Testis (tissue), 3 donors: Measurements from ENCODE around the gene GLI3. TPM values are rescaled to one million over a fixed set of nuclear protein-coding genes. Genes with fewer than 3 reads are reported as not detected.
A peak's percentile ranks its signal among the peaks of the same experiment; 100 is the strongest.

Experiments
- DNase-seq: peaks from one replicate; pipeline ENCODE4 v3.0.0-alpha.2; 2019
- H3K27ac ChIP-seq, 2 donors: fragments of 200-600 bp; sonication (generic); one replicate each; pipeline ENCODE4 v1.5.1; 2019
- H3K27me3 ChIP-seq: fragments of 200-600 bp; sonication (generic); one replicate; pipeline ENCODE4 v1.5.1; 2019
- H3K36me3 ChIP-seq: fragments of 200-600 bp; sonication (generic); one replicate; pipeline ENCODE4 v1.5.1; 2017; ENCODE audit warnings: low read depth; ENCODE audit errors: missing control alignments
- H3K4me1 ChIP-seq: fragments of 200-600 bp; sonication (generic); one replicate; pipeline ENCODE4 v1.5.1; 2019
- H3K4me3 ChIP-seq, 2 donors: fragments of 200-600 bp; sonication (generic); one replicate each; pipeline ENCODE4 v1.5.1; 2017 to 2019
- H3K9me3 ChIP-seq: fragments of 200-600 bp; sonication (generic); one replicate; pipeline ENCODE4 v1.5.1; 2017
- CTCF ChIP-seq, 3 experiments: fragments of 450-650 bp in 2 of 3; fragments of 200-600 bp in 1 of 3; sonication (generic) in 1 of 3; IDR thresholded peaks; one replicate each; pipeline ENCODE4 v1.5.1; 2016 to 2019; ENCODE audit warnings: antibody characterized with exemption in 3 of 3, mild to moderate bottlenecking in 2 of 3, moderate library complexity in 1 of 3
- POLR2A ChIP-seq: fragments of 450-650 bp; IDR thresholded peaks from one replicate; pipeline ENCODE4 v1.6.1; 2017; ENCODE audit warnings: antibody characterized with exemption, mild to moderate bottlenecking, moderate library complexity
- WGBS, 2 donors: methylation state at CpG; one replicate each; pipeline ENCODE4 v1.1.5; 2018; 5-methylcytosine and 5-hydroxymethylcytosine counted together
- intact Hi-C: fragments of 100-400 bp; cut with DNase I; formaldehyde crosslinking; loops from one replicate; pipeline ENCODE4 v1.15.1; 2023; ENCODE audit warnings: low total_unique reads
- polyA plus RNA-seq: library from polyadenylated mRNA; stranded (reverse); fragments of 350-450 nt; fragmentation: Illumina TruSeq; extraction: RNeasy Lipid Tissue Mini Kit (QIAGEN cat#74804); gene quantifications from one replicate; pipeline ENCODE4 v1.2.3, GENCODE V29; 2014; ENCODE audit warnings: low read depth, low replicate concordance; ENCODE audit not compliant: insufficient read depth
- total RNA-seq, 2 donors: library from RNA; depleted of rRNA; stranded (reverse); fragments of >200 nt; gene quantifications; one replicate each; pipeline ENCODE4 v1.2.3, GENCODE V29; 2016

Gene GLI3
- total and polyA plus RNA-seq, 3 donors from 2014 or later = 3.8 to 7.3 (median 5.0) TPM

DNA sequence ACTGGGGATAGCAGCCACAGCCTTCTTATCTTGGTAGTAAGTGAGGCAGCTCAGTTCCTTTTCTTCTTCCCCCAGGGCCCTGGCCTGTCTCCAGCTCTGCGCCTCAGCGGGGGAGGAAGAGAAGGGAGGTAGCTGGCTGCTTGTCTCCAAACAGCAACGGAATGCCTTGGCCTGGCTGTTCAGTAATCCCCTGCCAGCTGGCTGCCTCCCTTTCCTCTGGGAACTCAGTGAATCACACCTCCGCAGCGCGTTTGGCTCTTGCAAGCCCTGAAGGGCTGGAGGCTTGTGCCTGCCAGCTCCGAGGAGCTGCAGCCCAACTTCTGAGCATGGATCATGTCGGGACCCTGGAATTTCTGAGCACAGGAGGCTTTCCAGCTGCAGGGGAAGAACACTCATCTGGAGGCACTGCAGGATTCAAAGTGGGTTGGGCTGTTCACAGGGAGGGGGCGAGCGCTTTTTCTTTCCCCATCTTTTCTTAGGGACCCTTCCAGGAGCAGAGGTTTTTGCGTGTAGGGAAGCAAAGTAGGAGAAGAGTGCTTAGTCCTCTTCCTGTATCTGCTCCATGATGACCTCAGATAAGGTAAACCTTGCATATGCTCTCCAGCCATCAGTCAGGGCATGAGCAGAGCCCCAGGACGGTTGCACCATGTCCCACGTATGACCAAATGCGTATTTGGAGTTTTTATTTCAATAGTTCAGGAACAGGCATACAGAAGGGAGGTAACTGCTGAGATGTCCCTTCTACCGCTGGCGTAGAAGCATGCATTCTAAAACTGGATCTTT, 280.9 kb downstream of the GLI3 start:
- intact Hi-C loops = no loop called here
- no peaks in the 10 kb centered on the region for H3K9me3 ChIP-seq
- no peak overlapping the region for H3K4me3 ChIP-seq
- H3K36me3 ChIP-seq = no peaks in the 10 kb centered on the region
- 13 to 22% methylated on average over 14 to 16 of the region's 16 CpGs for WGBS, 2 donors
- H3K4me1 ChIP-seq = peaks cover 24% of the 10 kb centered on the region
- DNase-seq = peak; percentile 98
- no peak for TF ChIP-seq POLR2A
- no peak for TF ChIP-seq CTCF (IDR thresholded peaks at IDR 0.05)
- H3K27ac ChIP-seq = no peak overlapping the region
- H3K27me3 ChIP-seq = no peaks in the 10 kb centered on the region

DNA sequence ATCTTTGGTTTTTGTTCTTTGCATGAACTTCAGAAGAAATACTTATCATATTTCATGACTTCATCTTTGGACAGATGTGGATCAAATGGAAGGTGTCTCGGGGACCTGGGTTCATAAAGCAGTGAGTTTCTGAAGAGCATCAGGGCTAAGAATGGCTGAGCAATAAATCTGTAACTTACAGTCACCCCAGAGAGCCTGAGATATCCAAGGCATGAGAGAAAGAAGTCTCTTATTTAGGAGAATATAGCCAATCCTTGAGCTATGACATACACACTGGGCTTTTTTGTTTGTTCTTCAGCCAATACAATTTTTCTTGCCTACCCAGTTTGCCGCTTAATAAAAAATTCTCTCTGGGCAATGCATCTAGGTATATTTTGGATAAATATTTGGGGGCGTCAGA, 281.6 kb downstream of the GLI3 start:
- intact Hi-C loops = no loop called here
- no peak overlapping the region for H3K4me3 ChIP-seq

DNA sequence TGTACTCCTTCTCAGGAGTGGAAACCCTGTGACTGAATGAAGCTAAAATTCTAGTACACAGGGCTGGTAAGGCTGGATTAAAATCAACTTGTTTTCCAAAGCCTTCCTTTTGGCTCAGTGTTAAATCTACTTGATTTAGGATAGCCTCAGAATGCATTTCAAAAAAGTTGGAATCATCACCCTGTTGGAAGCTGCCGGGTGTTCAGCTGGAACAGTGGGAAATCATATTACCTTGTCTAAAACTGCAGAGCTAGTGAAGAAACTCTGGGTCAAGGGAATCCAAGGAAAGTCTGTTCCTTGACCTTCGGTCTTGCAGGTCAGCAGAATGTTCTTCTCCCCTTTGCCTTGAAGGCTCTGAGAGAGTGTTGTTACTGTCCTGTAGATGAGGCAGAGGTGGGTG, 282.0 kb downstream of the GLI3 start:
- Histone ChIP-seq H3K27ac (no peak overlapping the region), H3K4me3 (no peak overlapping the region), H3K27me3 (no peaks in the 10 kb centered on the region), H3K36me3 (no peaks in the 10 kb centered on the region), H3K4me1 (peaks cover 24% of the 10 kb centered on the region), H3K9me3 (no peaks in the 10 kb centered on the region)
- WGBS, 2 donors = 33 to 43% methylated on average over 2 of the region's 2 CpGs
- no peak for DNase-seq
- TF ChIP-seq POLR2A (no peak), CTCF (IDR thresholded peaks at IDR 0.05) (no peak)
- intact Hi-C loops = no loop called here

More for the DNA sequence above, 281.6 kb downstream of the GLI3 start:
- Histone ChIP-seq H3K9me3 (no peaks in the 10 kb centered on the region), H3K4me1 (peaks cover 24% of the 10 kb centered on the region), H3K36me3 (no peaks in the 10 kb centered on the region), H3K27me3 (no peaks in the 10 kb centered on the region), H3K27ac (no peak overlapping the region)
- DNase-seq = no peak
- no peak for TF ChIP-seq POLR2A
- no peak for TF ChIP-seq CTCF (IDR thresholded peaks at IDR 0.05)
- WGBS, 2 donors = 22 to 28% methylated on average over 3 of the region's 3 CpGs

DNA sequence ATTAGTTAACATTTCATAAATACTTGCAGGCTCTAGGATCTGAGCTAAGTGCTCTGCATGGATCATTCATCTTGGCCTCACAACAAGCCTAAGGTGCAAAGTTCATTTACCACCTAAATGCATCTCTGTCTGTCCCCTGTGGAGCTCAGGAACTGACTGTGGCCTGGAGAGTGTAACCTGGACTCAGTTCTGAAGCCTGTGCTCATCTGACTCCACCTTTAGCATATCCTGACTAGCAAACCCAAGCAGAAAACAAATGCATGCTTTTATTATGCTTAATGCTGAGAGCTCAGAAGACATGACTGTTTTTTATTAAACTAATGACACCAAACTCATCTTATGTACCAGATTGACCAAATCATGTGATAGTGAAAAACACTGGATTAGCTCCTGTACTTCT, 288.5 kb downstream of the GLI3 start:
- H3K27me3 ChIP-seq = no peaks in the 10 kb centered on the region
- H3K36me3 ChIP-seq = no peaks in the 10 kb centered on the region
- intact Hi-C loops = no loop called here
- TF ChIP-seq POLR2A = no peak
- no peak for TF ChIP-seq CTCF (IDR thresholded peaks at IDR 0.05)
- H3K4me1 ChIP-seq = peaks cover 7% of the 10 kb centered on the region
- no peak overlapping the region for H3K27ac ChIP-seq
- no peak for DNase-seq
- H3K9me3 ChIP-seq = no peaks in the 10 kb centered on the region
- H3K4me3 ChIP-seq = no peak overlapping the region

GRCh38 chr7:41943094-41943577, 293.9 kb downstream of the GLI3 start:
- WGBS, 2 donors = 1 to 4% methylated on average over 9 to 16 of the region's 16 CpGs
- intact Hi-C loops = no loop called here
- peak; percentile 90 for DNase-seq
- TF ChIP-seq CTCF (IDR thresholded peaks at IDR 0.05) (peak; percentile 85 to 94 (median 86)), POLR2A (no peak)
- Histone ChIP-seq H3K27me3 (no peaks in the 10 kb centered on the region), H3K4me1 (peaks cover 18% of the 10 kb centered on the region), H3K9me3 (no peaks in the 10 kb centered on the region), H3K36me3 (no peaks in the 10 kb centered on the region), H3K4me3 (peak overlapping the region; percentile 7 to 40), H3K27ac (no peak overlapping the region)
